ENCODE results near the gene LMO1. TPM values are rescaled to one million over a fixed set of nuclear protein-coding genes. Genes with fewer than 3 reads are reported as not detected.
A peak's percentile ranks its signal among the peaks of the same experiment; 100 is the strongest.

LMO1 gene
- total and polyA plus RNA-seq, 10 of the 15 experiments (the other 5 are each of a cell fraction or from before 2014, with no cell fraction given), result not detected

GRCh38 chr11:8247312-8247711, 16.4 kb downstream of the LMO1 start:
- Histone ChIP-seq H2AFZ (ENCODE audit: control insufficient read depth, low read depth, low read length) (no peak overlapping the region), H3K27me3 (replicated peaks in 1 of 2; ENCODE audit: control insufficient read depth in 2 of 2, insufficient read depth in 2 of 2, low read length in 1 of 2) (peaks cover 1 to 2% of the 10 kb centered on the region in 2 experiments; a peak in 2 of 4 replicates), H3K9ac (ENCODE audit: control insufficient read depth, insufficient read depth, low read length) (no peak overlapping the region), H3K4me3 (no peak overlapping the region), H3K27ac (ENCODE audit: control insufficient read depth, insufficient read depth) (no peak overlapping the region), H3K36me3 (ENCODE audit: control insufficient read depth in 2 of 2, insufficient read depth in 2 of 2, low read length in 1 of 2) (no peaks in the 10 kb centered on the region), H3K79me2 (ENCODE audit: control insufficient read depth, insufficient read depth, low read length) (no peaks in the 10 kb centered on the region), H3K4me2 (ENCODE audit: control insufficient read depth, insufficient read depth) (no peak overlapping the region), H4K20me1 (ENCODE audit: control insufficient read depth, insufficient read depth) (no peaks in the 10 kb centered on the region), H3K9me3 (replicated peaks; ENCODE audit: control insufficient read depth, insufficient read depth, low read length) (no peaks in the 10 kb centered on the region), H3K4me1 (ENCODE audit: control insufficient read depth, insufficient read depth, low read length) (no peaks in the 10 kb centered on the region)
- intact Hi-C loops (cut with micrococcal nuclease; ENCODE audit: unreplicated experiment), result loop anchor here (1.0 kb wide), 1 partner anchor 319 kb away; no protein-coding TSS in a partner anchor
- no TSS peak for BruUV-seq (replicated peaks)
- RAD21 ChIA-PET (ENCODE audit: unreplicated experiment), result interaction anchor here (0.9 to 2.7 kb wide), 3 partner anchors 16 to 320 kb away, joined by 3 to 14 read pairs (median 8); partner anchors contain the start of gene LMO1
- POLR2A ChIA-PET, result interaction anchor here (1.3 kb wide), 1 partner anchor 16 kb away, joined by 3 read pairs; the partner anchor contains the start of gene LMO1
- DNase-seq (ENCODE audit: low read depth, low spot score), result no peak
- FAIRE-seq, result no peak
- CTCF ChIA-PET, result interaction anchor here (0.7 to 4.9 kb wide), 12 partner anchors 9 to 411 kb away, joined by 3 to 53 read pairs (median 5); partner anchors contain the start of genes LMO1 and STK33
- WGBS (ENCODE audit: insufficient coverage, insufficient replicate concordance, low lambda C conversion rate, missing lambda C conversion rate), result 29% methylated on average over 6 of the region's 6 CpGs
- in situ Hi-C loops (cut with MboI), result no loop called here
- SMC1A ChIA-PET (ENCODE audit: uncharacterized antibody, unreplicated experiment), result interaction anchor here (1.0 to 1.3 kb wide), 3 partner anchors 16 to 320 kb away, joined by 3 to 14 read pairs (median 4); partner anchors contain the start of gene LMO1
- ATAC-seq, result peak; percentile 88
- TF ChIP-seq SIN3A (IDR thresholded peaks at IDR 0.05; ENCODE audit: low read depth, low read length) (no peak), RAD21 (IDR thresholded peaks at IDR 0.05; ENCODE audit: insufficient read depth, low read depth, low read length) (peak; percentile 38; the same call in 1 of the 2 replicates), SMC3 (IDR thresholded peaks at IDR 0.05; ENCODE audit: borderline replicate concordance, low read length) (peak; percentile 19; the same call in 1 of the 2 replicates), CHD4 (IDR thresholded peaks at IDR 0.05) (no peak), ZNF217 (IDR thresholded peaks at IDR 0.05) (no peak), STAT1 (conservative IDR thresholded peaks at IDR 0.05) (no peak), REST (IDR thresholded peaks at IDR 0.05; ENCODE audit: low read depth, low read length) (no peak), SREBF1 (IDR thresholded peaks at IDR 0.05; ENCODE audit: low read length) (no peak), ELK1 (IDR thresholded peaks at IDR 0.05; ENCODE audit: low read depth, low read length) (no peak), MTA2 (IDR thresholded peaks at IDR 0.05; ENCODE audit: low read depth) (no peak), MAX (IDR thresholded peaks at IDR 0.05; ENCODE audit: low read depth, low read length) (no peak), LARP7 (IDR thresholded peaks at IDR 0.05) (no peak), DPF2 (IDR thresholded peaks at IDR 0.05) (no peak), TCF12 (IDR thresholded peaks at IDR 0.05; ENCODE audit: low read depth, low read length) (no peak), SUZ12 (IDR thresholded peaks at IDR 0.05; ENCODE audit: unreplicated experiment) (no peak), SREBF2 (IDR thresholded peaks at IDR 0.05; ENCODE audit: low read length) (no peak)
- TF ChIP-seq, protein P1, sequence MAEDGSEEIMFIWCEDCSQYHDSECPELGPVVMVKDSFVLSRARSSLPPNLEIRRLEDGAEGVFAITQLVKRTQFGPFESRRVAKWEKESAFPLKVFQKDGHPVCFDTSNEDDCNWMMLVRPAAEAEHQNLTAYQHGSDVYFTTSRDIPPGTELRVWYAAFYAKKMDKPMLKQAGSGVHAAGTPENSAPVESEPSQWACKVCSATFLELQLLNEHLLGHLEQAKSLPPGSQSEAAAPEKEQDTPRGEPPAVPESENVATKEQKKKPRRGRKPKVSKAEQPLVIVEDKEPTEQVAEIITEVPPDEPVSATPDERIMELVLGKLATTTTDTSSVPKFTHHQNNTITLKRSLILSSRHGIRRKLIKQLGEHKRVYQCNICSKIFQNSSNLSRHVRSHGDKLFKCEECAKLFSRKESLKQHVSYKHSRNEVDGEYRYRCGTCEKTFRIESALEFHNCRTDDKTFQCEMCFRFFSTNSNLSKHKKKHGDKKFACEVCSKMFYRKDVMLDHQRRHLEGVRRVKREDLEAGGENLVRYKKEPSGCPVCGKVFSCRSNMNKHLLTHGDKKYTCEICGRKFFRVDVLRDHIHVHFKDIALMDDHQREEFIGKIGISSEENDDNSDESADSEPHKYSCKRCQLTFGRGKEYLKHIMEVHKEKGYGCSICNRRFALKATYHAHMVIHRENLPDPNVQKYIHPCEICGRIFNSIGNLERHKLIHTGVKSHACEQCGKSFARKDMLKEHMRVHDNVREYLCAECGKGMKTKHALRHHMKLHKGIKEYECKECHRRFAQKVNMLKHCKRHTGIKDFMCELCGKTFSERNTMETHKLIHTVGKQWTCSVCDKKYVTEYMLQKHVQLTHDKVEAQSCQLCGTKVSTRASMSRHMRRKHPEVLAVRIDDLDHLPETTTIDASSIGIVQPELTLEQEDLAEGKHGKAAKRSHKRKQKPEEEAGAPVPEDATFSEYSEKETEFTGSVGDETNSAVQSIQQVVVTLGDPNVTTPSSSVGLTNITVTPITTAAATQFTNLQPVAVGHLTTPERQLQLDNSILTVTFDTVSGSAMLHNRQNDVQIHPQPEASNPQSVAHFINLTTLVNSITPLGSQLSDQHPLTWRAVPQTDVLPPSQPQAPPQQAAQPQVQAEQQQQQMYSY (CRISPR knock-in tag; IDR thresholded peaks at IDR 0.05), result no peak

All from GM12878 (cell line).